HEK293 (cell line): Measurements from ENCODE around the gene EIF1.

Experiments used
- CTCF ChIA-PET: fragments of 350-600 bp; formaldehyde crosslinking; extraction: SDS; loops from one replicate; lab custom pipeline; 2021; ENCODE audit warnings: antibody characterized with exemption; lab: Yijun Ruan, JAX
- POLR2A ChIA-PET: fragments of 300-600 bp; formaldehyde crosslinking; extraction: SDS; loops from one replicate; lab custom pipeline; 2020; ENCODE audit warnings: antibody characterized with exemption, inconsistent platforms; lab: Yijun Ruan, JAX
- H3K27ac ChIP-seq: fragments of 200-500 bp; sonication (Bioruptor generic); 2 replicates; pipeline ENCODE4 v1.5.1; 2014; ENCODE audit warnings: low read depth, low read length, control low read depth, inconsistent platforms; ENCODE audit errors: extremely low read depth
- H3K36me3 ChIP-seq, 2 experiments: fragments of 200-500 bp in 1 of 2; sonication (Bioruptor generic) in 1 of 2; 1 replicate in 1 of 2; 2 replicates in 1 of 2; pipeline ENCODE4 v1.5.1; 2014 to 2017; ENCODE audit warnings: inconsistent platforms in 2 of 2, low read length in 2 of 2; ENCODE audit not compliant: control insufficient read depth in 2 of 2, insufficient read depth in 1 of 2
- H3K4me1 ChIP-seq: fragments of 200-500 bp; sonication (Bioruptor generic); 2 replicates; pipeline ENCODE4 v1.5.1; 2014; ENCODE audit warnings: mild to moderate bottlenecking, low read length, inconsistent platforms; ENCODE audit not compliant: control insufficient read depth, insufficient read depth
- H3K4me3 ChIP-seq: 2 replicates; pipeline ENCODE4 v1.5.1; 2011; ENCODE audit warnings: low read depth, mild to moderate bottlenecking, control low read depth, low read length, moderate library complexity
- H3K9me3 ChIP-seq: fragments of 200-500 bp; sonication (Bioruptor generic); 2 replicates; pipeline ENCODE4 v1.5.1; 2014; ENCODE audit warnings: low read depth, low read length, inconsistent platforms; ENCODE audit not compliant: control insufficient read depth, insufficient read depth
- KLF9 ChIP-seq: fragments of 450-650 bp; formaldehyde crosslinking; IDR thresholded peaks from 2 replicates; pipeline ENCODE4 v1.5.1; 2016; ENCODE audit warnings: missing biosample characterization, missing genetic modification characterization, low read depth
- MEIS1 ChIP-seq: sonication (generic); formaldehyde crosslinking; IDR thresholded peaks from 2 replicates; pipeline ENCODE4 v1.8.1; 2022; ENCODE audit warnings: missing genetic modification reagents, mild to moderate bottlenecking, borderline replicate concordance
- SP7 ChIP-seq: fragments of 450-650 bp; formaldehyde crosslinking; IDR thresholded peaks from 2 replicates; pipeline ENCODE4 v1.5.1; 2016; ENCODE audit warnings: missing biosample characterization, missing genetic modification characterization
- ZBTB48 ChIP-seq: fragments of 450-650 bp; formaldehyde crosslinking; IDR thresholded peaks from 2 replicates; pipeline ENCODE4 v1.5.1; 2016; ENCODE audit warnings: missing biosample characterization, missing genetic modification characterization
- ZFHX2 ChIP-seq: fragments of 450-650 bp; formaldehyde crosslinking; conservative IDR thresholded peaks from 2 replicates; pipeline ENCODE4 v1.5.1; 2016; ENCODE audit warnings: missing biosample characterization, missing genetic modification characterization
- ZNF2 ChIP-seq: fragments of 450-650 bp; formaldehyde crosslinking; IDR thresholded peaks from 2 replicates; pipeline ENCODE4 v1.5.1; 2016; ENCODE audit warnings: missing biosample characterization, missing genetic modification characterization
- ZNF248 ChIP-seq: fragments of 450-650 bp; formaldehyde crosslinking; IDR thresholded peaks from 2 replicates; pipeline ENCODE4 v1.5.1; 2017; ENCODE audit warnings: missing biosample characterization, missing genetic modification characterization
- ZNF335 ChIP-seq: fragments of 450-650 bp; formaldehyde crosslinking; conservative IDR thresholded peaks from 2 replicates; pipeline ENCODE4 v1.5.1; 2016; ENCODE audit warnings: missing biosample characterization, missing genetic modification characterization
- ZNF366 ChIP-seq: fragments of 450-650 bp; formaldehyde crosslinking; conservative IDR thresholded peaks from 2 replicates; pipeline ENCODE4 v1.5.1; 2016; ENCODE audit warnings: missing biosample characterization, missing genetic modification characterization
- ZNF501 ChIP-seq: fragments of 450-650 bp; formaldehyde crosslinking; IDR thresholded peaks from 2 replicates; pipeline ENCODE4 v1.5.1; 2016; ENCODE audit warnings: missing biosample characterization, missing genetic modification characterization
- ZNF510 ChIP-seq: fragments of 450-650 bp; formaldehyde crosslinking; IDR thresholded peaks from 2 replicates; pipeline ENCODE4 v1.5.1; 2018; ENCODE audit warnings: mild to moderate bottlenecking, missing genetic modification characterization, missing biosample characterization; ENCODE audit not compliant: insufficient replicate concordance
- ZNF530 ChIP-seq: fragments of 450-650 bp; formaldehyde crosslinking; IDR thresholded peaks from 2 replicates; pipeline ENCODE4 v1.5.1; 2016; ENCODE audit warnings: low read depth, missing biosample characterization, missing genetic modification characterization
- ZNF600 ChIP-seq: fragments of 450-650 bp; formaldehyde crosslinking; IDR thresholded peaks from 2 replicates; pipeline ENCODE4 v1.5.1; 2016; ENCODE audit warnings: missing biosample characterization, missing genetic modification characterization
- ZNF654 ChIP-seq: fragments of 450-650 bp; formaldehyde crosslinking; IDR thresholded peaks from 2 replicates; pipeline ENCODE4 v1.5.1; 2016; ENCODE audit warnings: low read depth, missing biosample characterization, missing genetic modification characterization
- TF ChIP-seq, protein P1 (sequence below): fragments of 450-650 bp; formaldehyde crosslinking; IDR thresholded peaks from 2 replicates; pipeline ENCODE4 v1.5.1; 2016; ENCODE audit warnings: missing biosample characterization, missing genetic modification characterization
- TF ChIP-seq, protein P2 (sequence below): fragments of 450-650 bp; formaldehyde crosslinking; IDR thresholded peaks from 2 replicates; pipeline ENCODE4 v1.5.1; 2016; ENCODE audit warnings: missing biosample characterization, missing genetic modification characterization
- TF ChIP-seq, protein P3 (sequence below): fragments of 450-650 bp; IDR thresholded peaks from 2 replicates; pipeline ENCODE4 v1.5.1; 2018; ENCODE audit warnings: missing biosample characterization, missing genetic modification characterization

The EIF1 gene

DNA sequence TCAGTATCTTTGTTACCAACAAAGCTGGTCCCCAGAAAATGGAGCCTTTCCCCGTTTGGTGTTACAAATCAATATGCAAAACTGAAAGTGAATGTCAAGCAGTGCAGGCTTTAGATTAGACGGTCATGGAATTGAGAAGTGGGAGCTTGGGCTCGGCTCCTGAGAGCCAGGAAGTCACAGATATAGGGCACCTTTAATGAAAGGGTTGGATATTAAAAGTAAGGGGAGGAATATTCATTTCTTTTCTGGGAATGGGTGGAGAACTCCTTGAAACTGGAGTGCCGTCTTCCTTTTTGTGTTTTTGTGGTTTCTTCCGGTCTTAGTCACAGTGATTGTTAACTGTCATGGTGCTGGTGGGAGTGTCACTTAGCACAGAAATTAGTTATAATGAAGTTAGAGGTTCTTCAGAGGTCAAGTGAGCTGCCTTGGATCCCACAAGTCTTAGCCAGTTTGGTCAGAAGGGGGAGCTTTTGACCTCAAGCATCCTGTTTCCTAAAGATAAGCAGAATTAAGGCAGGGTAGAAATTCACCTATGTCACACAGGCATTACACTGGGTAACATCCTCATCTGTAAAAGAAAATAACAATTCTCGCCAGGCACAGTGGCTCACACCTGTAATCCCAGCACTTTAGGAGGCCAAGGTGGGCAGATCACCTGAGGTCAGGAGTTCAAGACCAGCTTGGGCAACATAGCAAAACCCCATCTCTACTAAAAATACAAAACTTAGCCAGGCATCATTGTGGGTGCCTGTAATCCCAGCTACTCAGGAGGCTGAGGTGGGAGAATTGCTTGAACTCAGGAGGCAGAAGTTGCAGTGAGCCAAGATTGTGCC lies 9.6 kb upstream of the EIF1 start (continued):
- TF ChIP-seq, protein P1, sequence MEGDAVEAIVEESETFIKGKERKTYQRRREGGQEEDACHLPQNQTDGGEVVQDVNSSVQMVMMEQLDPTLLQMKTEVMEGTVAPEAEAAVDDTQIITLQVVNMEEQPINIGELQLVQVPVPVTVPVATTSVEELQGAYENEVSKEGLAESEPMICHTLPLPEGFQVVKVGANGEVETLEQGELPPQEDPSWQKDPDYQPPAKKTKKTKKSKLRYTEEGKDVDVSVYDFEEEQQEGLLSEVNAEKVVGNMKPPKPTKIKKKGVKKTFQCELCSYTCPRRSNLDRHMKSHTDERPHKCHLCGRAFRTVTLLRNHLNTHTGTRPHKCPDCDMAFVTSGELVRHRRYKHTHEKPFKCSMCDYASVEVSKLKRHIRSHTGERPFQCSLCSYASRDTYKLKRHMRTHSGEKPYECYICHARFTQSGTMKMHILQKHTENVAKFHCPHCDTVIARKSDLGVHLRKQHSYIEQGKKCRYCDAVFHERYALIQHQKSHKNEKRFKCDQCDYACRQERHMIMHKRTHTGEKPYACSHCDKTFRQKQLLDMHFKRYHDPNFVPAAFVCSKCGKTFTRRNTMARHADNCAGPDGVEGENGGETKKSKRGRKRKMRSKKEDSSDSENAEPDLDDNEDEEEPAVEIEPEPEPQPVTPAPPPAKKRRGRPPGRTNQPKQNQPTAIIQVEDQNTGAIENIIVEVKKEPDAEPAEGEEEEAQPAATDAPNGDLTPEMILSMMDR = 0 out of 2 replicates have a peak, but pooled peaks have one; percentile 21
- TF ChIP-seq ZNF2 (tag by site-specific recombination) (peak; percentile 43; the same call in 1 of the 2 replicates), ZNF654 (tag by site-specific recombination) (0 out of 2 replicates have a peak, but pooled peaks have one; percentile 10), SP7 (tag by site-specific recombination) (peak; percentile 64), ZNF600 (tag by site-specific recombination) (no peak), KLF9 (tag by site-specific recombination) (0 out of 2 replicates have a peak, but pooled peaks have one; percentile 21), ZNF335 (tag by site-specific recombination) (peak; percentile 90), ZNF501 (tag by site-specific recombination) (no peak), ZNF248 (tag by site-specific recombination) (no peak)
- TF ChIP-seq, protein P2, sequence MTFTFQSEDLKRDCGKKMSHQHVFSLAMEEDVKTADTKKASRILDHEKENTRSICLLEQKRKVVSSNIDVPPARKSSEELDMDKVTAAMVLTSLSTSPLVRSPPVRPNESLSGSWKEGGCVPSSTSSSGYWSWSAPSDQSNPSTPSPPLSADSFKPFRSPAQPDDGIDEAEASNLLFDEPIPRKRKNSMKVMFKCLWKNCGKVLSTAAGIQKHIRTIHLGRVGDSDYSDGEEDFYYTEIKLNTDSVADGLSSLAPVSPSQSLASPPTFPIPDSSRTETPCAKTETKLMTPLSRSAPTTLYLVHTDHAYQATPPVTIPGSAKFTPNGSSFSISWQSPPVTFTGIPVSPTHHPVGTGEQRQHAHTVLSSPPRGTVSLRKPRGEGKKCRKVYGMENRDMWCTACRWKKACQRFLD = no peak
- TF ChIP-seq, all 188 proteins: peak for 7

DNA sequence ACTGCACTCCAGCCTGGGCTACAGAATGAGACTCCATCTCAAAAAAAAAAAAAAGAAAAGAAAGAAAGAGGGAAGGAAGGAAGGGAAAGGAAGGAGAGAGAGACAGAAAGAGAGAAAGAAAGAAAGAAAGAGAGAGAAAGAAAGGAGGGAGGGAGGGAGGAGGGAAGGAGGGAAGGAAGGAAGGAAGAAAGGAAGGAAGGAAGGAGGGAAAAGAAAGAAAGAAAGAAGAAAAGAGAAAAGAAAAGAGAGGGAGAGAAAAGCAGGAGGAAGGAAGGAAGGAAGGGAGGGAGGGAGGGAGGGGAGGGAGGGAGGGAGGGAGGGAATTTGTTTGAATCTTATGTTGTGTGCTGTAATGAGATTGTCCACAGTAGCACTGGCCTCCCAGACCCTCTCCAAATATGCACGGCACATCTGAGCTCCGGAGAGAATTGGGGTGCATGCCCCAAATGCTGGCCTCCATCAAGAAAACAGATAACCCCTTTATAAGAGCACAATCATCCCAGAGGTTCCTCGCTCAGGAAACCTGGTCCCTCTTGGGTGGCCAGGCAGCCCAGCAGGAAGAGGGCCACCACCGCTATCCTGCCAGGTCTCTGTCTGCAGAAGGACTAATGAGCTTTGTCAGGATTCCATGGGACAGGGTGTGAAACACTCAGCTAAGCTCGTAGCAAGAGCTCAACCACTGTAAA lies 8.8 kb upstream of the EIF1 start:
- no peak overlapping the region for H3K27ac ChIP-seq
- TF ChIP-seq ZNF510 (no peak), ZBTB48 (tag by site-specific recombination) (no peak), MEIS1 (CRISPR knock-in tag) (no peak), ZNF530 (tag by site-specific recombination) (no peak), ZFHX2 (tag by site-specific recombination) (no peak), ZNF366 (tag by site-specific recombination) (peak; percentile 84)
- TF ChIP-seq, protein P3, sequence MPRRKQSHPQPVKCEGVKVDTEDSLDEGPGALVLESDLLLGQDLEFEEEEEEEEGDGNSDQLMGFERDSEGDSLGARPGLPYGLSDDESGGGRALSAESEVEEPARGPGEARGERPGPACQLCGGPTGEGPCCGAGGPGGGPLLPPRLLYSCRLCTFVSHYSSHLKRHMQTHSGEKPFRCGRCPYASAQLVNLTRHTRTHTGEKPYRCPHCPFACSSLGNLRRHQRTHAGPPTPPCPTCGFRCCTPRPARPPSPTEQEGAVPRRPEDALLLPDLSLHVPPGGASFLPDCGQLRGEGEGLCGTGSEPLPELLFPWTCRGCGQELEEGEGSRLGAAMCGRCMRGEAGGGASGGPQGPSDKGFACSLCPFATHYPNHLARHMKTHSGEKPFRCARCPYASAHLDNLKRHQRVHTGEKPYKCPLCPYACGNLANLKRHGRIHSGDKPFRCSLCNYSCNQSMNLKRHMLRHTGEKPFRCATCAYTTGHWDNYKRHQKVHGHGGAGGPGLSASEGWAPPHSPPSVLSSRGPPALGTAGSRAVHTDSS (tag by site-specific recombination) = no peak
- TF ChIP-seq, all 188 proteins: peak for 1
- Histone ChIP-seq H3K4me1 (no peaks in the 10 kb centered on the region), H3K36me3 (no peaks in the 10 kb centered on the region), H3K4me3 (no peak overlapping the region), H3K9me3 (no peaks in the 10 kb centered on the region)
- ChIA-PET POLR2A (interaction anchor here (0.9 to 3.9 kb wide), 2 partner anchors 10 to 54 kb away, joined by 3 to 104 read pairs; partner anchors contain the start of gene EIF1), CTCF (interaction anchor here (1.4 to 9.2 kb wide), 3 partner anchors 8 to 16 kb away, joined by 8 to 126 read pairs (median 11); partner anchors contain the start of gene EIF1)
